ENCODE data around the gene POLR2J.

Gene POLR2J

GRCh38 chr7:102453319-102453718 lies 25.4 kb downstream of the POLR2J start:
- DNase-seq (ENCODE audit: low read depth), result no peak
- no peak for TF ChIP-seq CTCF (IDR thresholded peaks at IDR 0.05; ENCODE audit: control insufficient read depth, insufficient read depth, low read depth, low read length, missing control alignments)

GRCh38 chr7:102452451-102452850 lies 26.3 kb downstream of the POLR2J start:
- no peak overlapping the region for H3K4me3 ChIP-seq (ENCODE audit: control insufficient read depth, low read depth, low read length)
- TF ChIP-seq CTCF (IDR thresholded peaks at IDR 0.05; ENCODE audit: control insufficient read depth, insufficient read depth, low read depth, low read length, missing control alignments), result no peak
- no peak for DNase-seq (ENCODE audit: low read depth)

More at GRCh38 chr7:102453319-102453718, 25.4 kb downstream of the POLR2J start:
- H3K4me3 ChIP-seq (ENCODE audit: control insufficient read depth, low read depth, low read length), result no peak overlapping the region

GRCh38 chr7:102451371-102452054 lies 27.2 kb downstream of the POLR2J start:
- H3K4me3 ChIP-seq (ENCODE audit: control insufficient read depth, low read depth, low read length), result no peak overlapping the region
- no peak for DNase-seq (ENCODE audit: low read depth)
- TF ChIP-seq CTCF (IDR thresholded peaks at IDR 0.05; ENCODE audit: control insufficient read depth, insufficient read depth, low read depth, low read length, missing control alignments), result no peak

- no peak for DNase-seq (ENCODE audit: low read depth)
Measured at GRCh38 chr7:102450242-102450641, 28.5 kb downstream of the POLR2J start.

GRCh38 chr7:102449136-102449535 lies 29.6 kb downstream of the POLR2J start:
- no peak for TF ChIP-seq CTCF (IDR thresholded peaks at IDR 0.05; ENCODE audit: control insufficient read depth, insufficient read depth, low read depth, low read length, missing control alignments)
- no peak for DNase-seq (ENCODE audit: low read depth)
- no peak overlapping the region for H3K4me3 ChIP-seq (ENCODE audit: control insufficient read depth, low read depth, low read length)

More at GRCh38 chr7:102450242-102450641, 28.5 kb downstream of the POLR2J start:
- H3K4me3 ChIP-seq (ENCODE audit: control insufficient read depth, low read depth, low read length), result no peak overlapping the region
- TF ChIP-seq CTCF (IDR thresholded peaks at IDR 0.05; ENCODE audit: control insufficient read depth, insufficient read depth, low read depth, low read length, missing control alignments), result peak; percentile 28

GRCh38 chr7:102447311-102447710 lies 31.4 kb downstream of the POLR2J start:
- no peak for TF ChIP-seq CTCF (IDR thresholded peaks at IDR 0.05; ENCODE audit: control insufficient read depth, insufficient read depth, low read depth, low read length, missing control alignments)
- no peak for DNase-seq (ENCODE audit: low read depth)
- no peak overlapping the region for H3K4me3 ChIP-seq (ENCODE audit: control insufficient read depth, low read depth, low read length)
